Ovary (tissue), 3 donors: ENCODE results near the gene GRIK5.
"Not testable (repeated sequence)": the region's sequence is repeated elsewhere in the genome, so short reads cannot be mapped to it uniquely, and the experiment has no call there.

Experiments
- CTCF ChIP-seq, 3 donors: fragments of 450-650 bp in 2 of 3; fragments of 200-600 bp in 1 of 3; IDR thresholded peaks; one replicate each; pipeline versions ENCODE4 v1.5.1 to v1.8.0; 2016 to 2022; ENCODE audit warnings: antibody characterized with exemption in 3 of 3, mild to moderate bottlenecking in 1 of 3
- EP300 ChIP-seq: sonication (generic); formaldehyde crosslinking; IDR thresholded peaks from one replicate; pipeline ENCODE4 v1.6.1; 2017; ENCODE audit warnings: antibody characterized with exemption
- POLR2A ChIP-seq: fragments of 450-650 bp; IDR thresholded peaks from one replicate; pipeline ENCODE4 v1.6.1; 2017; ENCODE audit warnings: antibody characterized with exemption, mild to moderate bottlenecking, moderate library complexity
- donor health status: DM: no; HTN: no; CAD: no.

- TF ChIP-seq CTCF (IDR thresholded peaks at IDR 0.05); POLR2A; EP300: not testable (repeated sequence)
Measured at GRCh38 chr19:42034640-42035391, 35.2 kb downstream of the GRIK5 start.
